HG03045 (cell line): ENCODE results near the gene PMPCA.

ENCODE experiments used
- ATAC-seq: cut with Tn5 transposase; IDR thresholded peaks from one replicate; pipeline ENCODE4 v1.9.1; 2021; ENCODE audit warnings: mild to moderate bottlenecking, moderate library complexity; ENCODE audit not compliant: unreplicated experiment

Gene PMPCA

GRCh38 chr9:136410500-136411287, at the start of gene PMPCA, which contains the start of gene ENTR1:
PMPCA (plus strand) TSS chr9:136410658; CDS start chr9:136410669, 11 bp downstream.
ENTR1 (minus strand) TSS chr9:136410614; CDS start chr9:136410397, 217 bp downstream.
- peak; percentile 79 for ATAC-seq

GRCh38 chr9:136361047-136361753, 49.3 kb upstream of the PMPCA start:
- no peak for ATAC-seq

GRCh38 chr9:136361754-136362449, 48.6 kb upstream of the PMPCA start:
- ATAC-seq, result no peak

GRCh38 chr9:136362450-136362784, 48.0 kb upstream of the PMPCA start:
- no peak for ATAC-seq

- peak; percentile 78 for ATAC-seq
These were observed 47.1 kb upstream of the PMPCA start, which contains the start of gene DNLZ for GRCh38 chr9:136363106-136363948. DNLZ (minus strand) TSS chr9:136363744; CDS start chr9:136363714, 30 bp downstream.

- ATAC-seq, result no peak
These were observed 46.3 kb upstream of the PMPCA start for GRCh38 chr9:136363949-136364748.

GRCh38 chr9:136364942-136365774, 45.3 kb upstream of the PMPCA start:
- no peak for ATAC-seq

GRCh38 chr9:136365775-136366222, 44.7 kb upstream of the PMPCA start:
- ATAC-seq, result no peak

GRCh38 chr9:136366826-136367225, 43.6 kb upstream of the PMPCA start:
- no peak for ATAC-seq

- ATAC-seq, result no peak
These were observed 42.9 kb upstream of the PMPCA start for GRCh38 chr9:136367296-136368145.

GRCh38 chr9:136368190-136368589, 42.3 kb upstream of the PMPCA start:
- ATAC-seq, result no peak

GRCh38 chr9:136370037-136370436, 40.4 kb upstream of the PMPCA start:
- no peak for ATAC-seq

GRCh38 chr9:136370687-136371532, 39.5 kb upstream of the PMPCA start:
- ATAC-seq, result no peak

GRCh38 chr9:136371533-136371880, 39.0 kb upstream of the PMPCA start:
- no peak for ATAC-seq

GRCh38 chr9:136372006-136372405, 38.5 kb upstream of the PMPCA start:
- ATAC-seq, result no peak

- no peak for ATAC-seq
These were observed 37.7 kb upstream of the PMPCA start for GRCh38 chr9:136372561-136373299.
